Stimulated activated CD4-positive, alpha-beta T cell treated with anti-CD3 and anti-CD28 coated beads, Interleukin-4, amount 100 ng/mL, for 48 hours (primary cell): Measurements from ENCODE around the gene ALOXE3.

Experiments
- DNase-seq, 2 donors: peaks; one replicate each; pipeline ENCODE4 v3.0.0-alpha.2; 2020; ENCODE audit warnings: low read depth in 2 of 2

ALOXE3 gene

DNA sequence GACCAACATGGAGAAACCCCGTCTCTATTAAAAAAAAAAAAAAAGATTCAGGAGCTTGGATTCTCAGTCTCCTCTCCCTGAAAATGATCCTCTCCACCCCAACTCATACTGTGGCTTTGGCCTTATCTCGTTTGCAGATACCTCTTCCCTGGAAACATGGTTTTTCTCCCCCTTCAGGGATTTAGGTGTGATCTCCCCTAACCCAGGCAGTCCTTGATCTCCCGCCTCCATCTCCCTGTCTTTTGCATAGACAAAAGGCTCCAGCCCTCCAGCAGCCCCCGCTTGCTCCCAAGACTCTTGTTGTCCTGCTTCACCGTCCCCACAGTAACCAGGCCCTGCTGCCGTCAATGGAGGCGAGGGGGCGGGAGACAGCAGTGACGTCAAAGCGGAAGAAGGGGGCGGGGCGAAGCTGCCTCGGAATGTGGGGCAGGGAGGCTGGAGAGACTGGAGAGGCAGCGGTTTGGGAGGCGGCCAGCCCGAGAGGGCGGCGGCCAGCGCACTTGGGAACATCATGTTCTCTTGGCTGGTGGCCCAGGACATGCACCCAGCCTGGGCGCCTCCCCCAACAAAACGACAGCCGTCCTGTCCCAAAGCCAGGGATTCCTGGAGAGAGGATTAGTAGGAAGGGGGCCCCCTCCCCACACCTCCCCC is 35.8 kb upstream of the ALOXE3 start:
- peak; percentile 85 to 90 for DNase-seq

DNA sequence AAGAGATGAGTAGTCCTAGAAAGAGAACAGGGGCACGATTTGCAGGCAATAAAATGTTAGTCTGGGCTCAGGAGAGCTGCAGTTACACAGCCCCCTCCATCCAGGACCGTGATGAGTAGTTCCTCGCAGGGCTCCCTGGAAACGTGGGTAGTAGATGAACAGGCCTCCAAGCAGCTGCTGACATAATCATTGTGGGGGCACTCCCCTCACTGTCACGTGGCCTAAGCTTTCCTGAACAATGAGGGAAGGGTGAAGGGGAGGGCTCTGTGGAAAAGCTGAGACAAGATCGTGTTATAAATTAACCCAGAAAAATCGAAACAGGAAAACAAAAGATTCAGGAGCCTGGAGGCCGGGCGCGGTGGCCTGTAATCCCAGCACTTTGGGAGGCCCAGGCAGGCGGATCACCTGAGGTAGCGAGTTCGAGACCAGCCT is 35.2 kb upstream of the ALOXE3 start:
- peak in 1 of 2 donors; percentile 58 for DNase-seq

DNA sequence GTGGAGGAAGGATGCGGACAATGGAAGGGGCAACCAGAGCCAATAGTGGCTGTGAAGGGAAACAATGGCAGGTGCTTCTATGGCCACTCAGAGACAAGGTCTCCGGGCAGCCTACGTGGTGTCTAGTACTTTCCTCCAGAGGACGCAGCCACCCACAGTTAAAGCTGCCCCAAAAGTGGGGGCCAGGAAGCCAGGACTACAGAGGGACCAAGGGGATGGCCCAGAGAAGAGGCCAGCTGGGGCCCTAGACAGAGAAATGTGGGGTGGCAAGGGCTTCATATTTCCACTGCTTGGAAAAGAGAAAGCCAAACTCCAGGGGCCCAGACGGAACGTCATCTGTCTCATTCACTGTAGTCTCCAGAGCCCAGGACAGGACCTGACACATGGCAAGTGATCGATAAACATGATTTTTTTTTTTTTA is 34.7 kb upstream of the ALOXE3 start:
- DNase-seq, result no peak

DNA sequence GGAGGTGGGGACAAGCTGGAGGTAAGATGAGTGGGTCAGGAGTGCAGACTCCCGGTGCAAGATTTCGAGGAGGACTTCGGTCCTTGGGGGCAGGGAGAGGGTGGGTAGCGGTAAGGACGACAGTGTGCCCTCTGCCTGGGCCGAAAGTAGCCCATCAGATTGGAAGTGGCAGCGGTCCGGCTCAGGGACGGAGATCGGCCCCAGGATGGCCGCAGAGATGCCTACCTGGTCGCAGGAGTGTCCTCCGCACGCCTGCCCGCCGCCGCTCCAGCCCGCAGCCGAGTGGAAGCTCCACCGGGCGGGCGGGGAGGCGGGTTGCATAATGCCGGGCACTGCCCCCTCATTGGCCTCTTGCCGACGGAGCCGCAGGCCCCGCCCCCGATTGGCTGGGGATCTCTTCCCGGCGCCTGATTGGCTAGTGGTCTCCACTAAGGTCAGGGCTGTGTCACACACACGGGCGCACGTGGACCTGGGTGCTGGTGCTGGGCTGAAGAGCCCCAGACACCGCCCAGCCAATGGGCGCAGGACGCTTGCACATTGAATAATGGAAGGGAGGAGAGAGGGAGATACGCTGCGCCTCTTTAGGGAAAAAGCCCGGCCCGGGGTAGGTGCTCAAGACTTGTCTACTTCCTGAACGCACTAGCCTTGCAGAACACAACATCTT is 33.9 kb upstream of the ALOXE3 start, which contains the start of gene PER1:
PER1 (minus strand) TSS at position 293 of the 664 bp plus-strand sequence. CDS start 1,698 bp downstream, outside the sequence.
- DNase-seq, result peak; percentile 85 to 93

DNA sequence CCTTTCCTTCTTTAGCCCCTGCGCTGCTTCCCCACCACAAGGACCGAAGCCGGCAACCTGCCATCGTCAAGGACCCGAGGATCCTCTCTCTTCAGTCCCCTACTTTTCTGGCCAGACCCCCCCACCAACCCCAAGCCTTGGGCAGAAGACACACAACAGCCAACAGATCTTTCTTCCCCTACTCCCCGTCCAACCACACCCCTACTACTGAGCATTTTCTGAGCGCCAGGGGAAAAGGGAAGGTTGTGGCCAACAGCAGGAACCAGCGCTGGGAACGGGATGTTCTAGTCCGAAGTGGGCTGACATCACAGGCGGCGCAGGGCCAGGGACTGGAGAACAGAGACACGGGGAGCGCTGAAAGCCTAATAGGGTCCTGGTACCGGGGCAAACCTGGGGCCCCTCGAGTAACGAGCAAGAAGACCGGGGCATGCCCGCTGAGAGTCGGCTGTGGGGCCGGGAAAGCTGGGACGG is 33.4 kb upstream of the ALOXE3 start:
- DNase-seq, result no peak

DNA sequence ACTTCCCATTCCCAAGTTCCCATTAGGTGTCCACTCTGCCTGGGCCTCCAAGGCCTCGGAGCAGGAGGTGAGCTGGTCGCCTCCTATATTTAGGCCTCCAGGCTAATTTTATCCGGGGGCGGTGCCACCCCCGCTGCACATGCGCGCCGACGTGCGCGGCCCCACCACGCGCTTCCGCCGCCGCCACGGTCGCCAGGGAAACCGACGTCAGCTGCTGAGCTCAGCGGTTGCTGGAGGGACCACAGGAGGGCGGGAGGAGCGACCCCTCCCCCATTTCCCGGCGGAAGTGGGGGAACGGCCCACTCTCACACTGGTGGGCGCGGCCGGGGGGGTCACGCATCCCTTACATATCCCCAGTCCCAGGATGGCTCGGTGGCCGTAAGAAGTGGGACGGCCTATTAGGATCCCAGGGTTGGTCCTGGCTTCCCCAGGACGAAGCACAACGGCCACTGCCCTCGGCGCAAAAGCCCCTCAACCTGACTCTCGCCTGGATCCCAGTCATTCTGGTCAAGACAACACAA is 32.9 kb upstream of the ALOXE3 start:
- peak; percentile 75 to 83 for DNase-seq

DNA sequence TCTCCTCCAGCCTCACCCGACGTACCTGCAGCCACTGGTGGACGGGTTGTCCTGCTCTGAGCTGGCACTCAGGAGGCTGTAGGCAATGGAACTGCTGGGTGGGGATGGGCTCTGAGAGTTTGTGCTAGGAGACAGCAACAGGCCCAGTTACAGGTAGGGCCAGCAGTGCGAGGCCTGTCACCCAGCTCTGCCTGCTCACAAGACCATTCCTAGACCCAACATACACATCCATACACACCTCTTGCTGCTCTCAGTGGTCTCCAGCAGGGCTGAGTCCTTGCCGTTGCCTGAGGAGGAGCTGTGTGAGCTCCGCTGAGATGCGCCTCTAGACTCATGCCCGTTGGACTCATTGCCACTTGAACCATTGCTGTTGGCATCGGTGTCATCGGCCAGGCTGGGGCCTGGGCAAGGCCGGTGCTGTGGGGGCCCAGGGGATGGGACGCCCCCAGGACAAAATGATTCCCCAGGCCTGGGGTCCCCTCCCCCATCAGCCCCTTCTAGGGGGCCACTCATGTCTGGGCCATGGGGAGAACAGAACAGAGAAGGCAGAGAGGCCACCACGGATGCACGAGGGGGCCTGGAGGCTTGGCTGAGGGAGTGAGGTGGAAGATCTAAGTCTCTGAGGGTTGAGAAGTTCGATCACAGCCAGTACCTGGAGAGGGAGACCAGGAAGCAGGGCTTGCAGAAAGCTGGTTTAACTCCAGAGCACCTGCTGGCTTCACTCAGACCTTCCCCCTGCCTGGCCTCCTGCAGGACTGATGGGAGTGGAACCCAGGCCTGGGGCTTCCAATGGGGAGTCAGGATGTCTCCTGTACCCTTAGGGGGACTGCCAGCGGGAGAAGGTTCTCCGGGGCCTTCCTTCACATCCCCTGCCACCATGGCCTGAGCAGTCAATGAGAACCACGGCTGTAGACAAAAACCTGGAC is 32.1 kb upstream of the ALOXE3 start:
- DNase-seq, result no peak

DNA sequence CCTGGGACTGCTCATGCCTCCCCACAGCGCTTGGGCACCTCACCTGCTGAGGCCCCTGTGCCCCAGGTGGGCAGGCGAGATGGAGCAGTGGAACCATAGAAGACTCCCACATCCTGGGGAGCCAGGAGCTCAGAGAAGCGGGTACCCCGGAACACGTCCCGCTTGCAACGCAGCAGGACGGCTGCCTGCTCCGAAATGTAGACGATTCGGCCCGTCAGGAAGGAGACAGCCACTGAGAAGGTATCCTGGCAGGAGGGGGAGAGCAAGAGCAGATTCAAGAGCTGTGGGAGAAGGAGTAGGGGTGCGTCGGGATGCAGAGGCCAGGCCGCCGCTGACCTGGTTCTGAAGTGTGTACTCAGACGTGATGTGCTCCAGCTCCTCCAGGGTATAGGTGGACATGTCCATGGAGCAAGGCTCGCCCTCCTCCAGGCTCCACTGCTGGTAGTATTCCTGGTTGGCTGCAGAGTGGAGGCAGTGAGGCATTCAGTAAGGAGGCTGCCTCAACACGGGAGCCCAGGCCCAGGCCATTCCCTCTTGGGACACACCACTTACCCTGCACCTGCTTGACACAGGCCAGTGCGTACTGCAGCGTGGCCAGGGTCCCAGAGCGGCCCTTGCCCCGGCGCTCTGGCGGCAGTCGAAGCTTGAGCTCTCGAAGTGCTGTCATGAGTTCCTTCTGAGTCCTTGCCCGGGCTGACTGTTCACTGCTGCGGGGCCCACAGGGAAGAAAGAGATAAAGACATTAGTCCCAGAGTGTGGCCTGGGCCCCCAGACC is 31.3 kb upstream of the ALOXE3 start:
- no peak for DNase-seq

DNA sequence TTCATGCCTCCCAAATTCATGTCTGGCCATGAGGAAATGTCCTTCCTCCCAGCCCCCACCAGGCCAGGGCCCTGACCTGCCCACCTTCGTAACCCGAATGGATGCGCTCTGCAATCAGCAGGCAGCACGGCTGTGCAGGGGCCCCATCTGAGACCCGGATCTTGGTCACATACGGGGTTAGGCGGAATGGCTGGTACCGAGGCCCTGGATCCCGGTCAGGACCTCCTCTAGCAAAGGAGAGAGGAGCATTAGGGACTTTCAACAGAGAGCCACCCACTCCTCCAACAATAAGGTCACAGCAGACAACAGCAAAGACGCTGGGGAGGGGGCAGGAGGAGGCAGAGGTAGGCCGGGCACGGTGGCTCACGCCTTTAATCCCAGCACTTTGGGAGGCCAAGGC is 30.2 kb upstream of the ALOXE3 start:
- no peak for DNase-seq

DNA sequence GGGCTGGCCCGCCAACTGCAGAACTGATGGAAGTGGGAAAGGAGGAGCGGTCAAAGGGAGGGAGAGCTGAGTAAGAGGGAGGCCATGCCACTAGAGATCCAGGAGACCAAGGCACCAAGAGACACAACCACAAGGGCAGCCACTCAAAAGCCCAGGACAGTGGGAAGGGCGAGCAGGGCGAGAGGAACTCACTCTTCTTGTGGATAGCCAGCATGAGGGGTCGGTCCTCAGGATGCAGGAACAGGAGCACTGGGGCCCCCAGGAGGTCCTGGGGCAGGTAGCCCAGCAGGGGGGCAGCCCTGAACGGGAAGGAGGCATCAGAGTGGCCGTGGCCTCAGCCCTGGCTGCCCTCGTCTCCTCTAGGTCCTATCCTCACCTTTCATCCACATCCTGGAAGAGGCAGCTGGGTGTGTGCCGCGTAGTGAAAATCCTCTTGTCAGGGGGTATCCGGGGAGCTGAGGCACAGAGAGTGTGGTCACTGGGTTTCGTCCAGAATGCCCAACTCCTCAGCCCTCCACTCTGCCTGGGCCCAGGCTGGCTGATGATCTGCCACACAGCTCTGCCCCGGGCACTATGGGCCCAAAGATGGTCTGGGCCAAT is 29.6 kb upstream of the ALOXE3 start:
- DNase-seq, result no peak

DNA sequence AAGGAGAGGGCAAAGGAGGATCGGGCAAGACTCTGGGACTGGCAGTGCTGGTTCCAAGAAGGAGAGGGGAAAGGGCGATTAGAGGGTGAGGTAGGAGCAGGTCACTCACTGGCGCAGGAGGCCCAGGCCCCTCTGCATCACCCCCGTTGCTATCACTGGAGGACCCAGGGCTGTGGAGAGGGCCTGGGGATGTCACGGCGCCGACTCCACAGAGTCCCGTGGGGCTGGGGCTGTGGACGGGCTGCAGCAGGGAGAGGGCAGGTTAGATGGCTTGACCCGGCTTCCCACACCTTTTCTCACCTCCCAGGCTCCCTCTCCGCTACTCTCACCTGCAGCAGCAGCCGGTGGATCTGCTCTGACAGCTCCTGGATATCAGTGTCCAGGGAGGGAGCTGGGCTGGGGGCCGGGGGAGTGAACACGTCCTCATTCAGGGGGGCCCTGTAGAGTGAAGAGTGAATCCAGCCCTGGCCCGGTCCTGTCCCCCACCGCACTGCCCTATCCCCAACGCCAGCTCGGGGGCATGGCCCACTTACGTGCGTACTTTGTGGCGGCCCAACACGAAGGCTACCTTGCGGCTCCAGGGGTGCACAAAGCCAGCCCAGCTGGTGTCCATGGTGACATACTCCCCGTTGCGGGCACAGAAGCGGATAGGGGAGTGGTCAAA is 29.0 kb upstream of the ALOXE3 start:
- DNase-seq, result no peak

DNA sequence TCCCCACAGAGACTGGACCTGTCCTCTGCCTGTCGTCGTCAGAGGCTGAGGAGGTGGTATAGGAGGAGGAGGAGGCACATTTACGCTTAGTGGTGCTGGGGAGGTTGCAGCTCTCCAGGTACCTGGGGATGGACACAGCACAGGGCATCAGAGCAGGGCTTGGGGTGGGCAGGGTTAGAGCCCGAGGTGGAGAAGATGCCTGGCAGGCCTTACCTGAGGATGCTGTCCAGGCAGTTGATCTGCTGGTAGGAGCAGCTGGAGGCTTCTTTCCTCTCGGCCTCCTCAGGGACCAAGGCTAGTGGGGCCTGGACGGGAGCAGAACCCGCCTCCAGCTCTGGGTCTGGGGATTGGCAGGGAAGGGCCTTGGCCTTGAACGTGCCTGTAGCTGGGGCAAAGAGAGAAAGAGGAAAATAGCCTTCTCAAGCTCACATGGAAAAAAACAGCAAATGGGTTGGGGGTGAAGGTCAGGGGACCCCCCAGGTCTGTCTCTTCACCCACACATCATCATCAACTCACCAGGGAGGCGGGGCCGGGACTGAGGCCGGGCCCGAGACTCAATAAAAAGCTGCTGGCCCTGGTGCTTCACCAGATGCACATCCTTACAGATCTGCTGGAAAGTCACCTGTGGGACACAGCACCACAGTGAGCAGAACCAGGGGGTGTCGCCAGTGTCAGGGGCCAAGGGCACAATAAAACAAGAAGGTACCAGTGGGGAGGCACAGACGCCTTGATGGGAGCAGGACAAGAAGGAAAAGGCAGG is 28.2 kb upstream of the ALOXE3 start:
- no peak for DNase-seq

DNA sequence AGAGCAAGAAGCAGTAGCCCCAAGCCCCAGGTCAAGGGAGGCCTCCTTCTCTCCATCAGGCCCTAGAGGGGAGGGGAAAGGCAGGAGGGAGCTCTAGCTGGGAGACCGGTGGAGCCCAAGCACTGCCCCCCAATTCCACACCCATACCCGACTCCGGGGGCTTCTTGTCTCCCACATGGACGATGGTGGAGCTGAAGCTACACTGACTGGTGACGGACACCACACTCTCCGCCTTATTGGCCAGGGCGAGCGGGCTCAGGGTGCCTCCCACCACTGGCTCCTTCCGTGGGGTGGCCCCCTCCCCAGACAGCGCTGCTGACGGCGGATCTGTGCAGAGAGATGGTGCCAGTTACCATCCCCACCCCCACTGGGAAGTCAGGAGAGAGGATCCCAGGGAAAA is 27.5 kb upstream of the ALOXE3 start:
- DNase-seq, result no peak

DNA sequence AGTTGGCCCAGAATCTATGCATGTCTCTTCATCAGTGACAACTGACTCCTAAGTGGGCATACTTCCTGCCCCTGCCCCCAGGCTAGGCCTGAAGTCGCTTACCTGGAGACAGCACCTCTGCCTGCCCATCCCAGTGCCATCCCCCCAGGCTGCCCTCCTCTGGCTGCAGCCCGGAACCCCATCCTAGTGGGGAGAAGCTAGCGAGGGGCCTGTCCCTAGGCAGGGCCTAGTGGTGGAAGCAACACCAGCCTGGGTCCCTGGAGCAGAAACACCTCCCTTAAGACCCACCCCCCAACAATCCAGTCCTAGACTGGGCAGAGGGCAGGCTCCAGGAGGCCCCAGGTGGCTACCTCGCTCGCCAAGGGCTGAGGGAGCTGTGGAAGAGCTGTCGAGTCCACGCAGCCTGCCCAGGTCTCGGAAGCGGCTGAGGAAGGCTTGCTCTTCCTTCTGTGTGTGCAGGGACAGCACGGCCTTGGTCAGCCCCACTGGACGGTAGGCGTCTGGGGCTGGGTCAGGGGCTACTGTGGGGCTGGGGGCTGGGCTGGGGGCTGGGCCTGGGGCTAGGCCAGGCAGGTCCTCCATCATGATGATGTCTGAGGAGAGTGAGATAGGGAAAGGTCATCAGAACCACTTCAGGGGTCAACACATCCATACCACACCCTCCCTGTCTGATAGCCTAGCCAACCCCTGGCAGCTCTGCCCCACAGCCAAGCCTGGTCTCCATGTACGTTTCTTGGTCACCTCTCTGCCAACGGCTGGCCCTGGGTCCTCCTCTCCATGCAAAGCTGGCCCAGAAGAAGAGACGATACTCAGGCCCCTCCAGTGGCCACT is 26.3 kb upstream of the ALOXE3 start:
- no peak for DNase-seq

DNA sequence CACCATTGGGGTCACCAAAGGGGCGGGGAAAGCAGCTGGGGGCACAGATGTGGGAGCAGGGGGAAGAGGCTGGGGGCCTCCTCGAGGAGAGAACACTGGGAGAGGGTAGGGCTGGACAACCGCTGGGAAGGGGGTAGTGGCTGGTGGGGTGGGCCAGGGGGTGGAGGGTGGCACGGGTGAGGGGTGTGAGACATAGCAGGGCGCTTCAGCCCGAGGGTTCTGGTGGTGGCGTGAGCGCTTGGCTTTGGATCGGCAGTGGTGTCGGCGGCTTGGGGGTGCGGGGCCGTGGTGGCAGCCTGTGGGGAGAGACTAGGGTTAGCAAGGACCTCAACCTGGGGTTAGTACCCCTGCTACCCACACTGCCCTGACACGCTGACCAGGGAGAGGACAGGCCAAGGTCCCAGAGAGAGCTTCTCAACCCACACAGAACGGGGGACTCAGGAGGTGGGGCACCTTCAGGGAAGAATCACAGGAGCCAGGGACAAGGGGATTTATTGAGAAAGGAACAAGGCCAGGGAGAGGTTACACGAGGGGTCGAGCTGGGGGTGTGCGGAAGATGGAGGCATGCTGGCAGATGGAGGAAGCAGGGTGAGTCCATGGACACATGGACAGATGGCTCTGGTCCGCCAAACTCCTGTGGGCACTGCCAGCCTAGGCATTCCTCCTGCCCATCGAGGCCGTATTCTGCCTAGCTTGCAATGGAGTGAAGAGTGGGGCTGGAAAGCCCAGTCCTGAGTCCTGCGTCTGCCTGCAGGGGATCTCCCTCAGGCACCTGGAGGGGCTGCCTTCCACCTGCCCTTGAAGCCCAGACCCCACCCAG is 25.5 kb upstream of the ALOXE3 start:
- DNase-seq, result no peak

DNA sequence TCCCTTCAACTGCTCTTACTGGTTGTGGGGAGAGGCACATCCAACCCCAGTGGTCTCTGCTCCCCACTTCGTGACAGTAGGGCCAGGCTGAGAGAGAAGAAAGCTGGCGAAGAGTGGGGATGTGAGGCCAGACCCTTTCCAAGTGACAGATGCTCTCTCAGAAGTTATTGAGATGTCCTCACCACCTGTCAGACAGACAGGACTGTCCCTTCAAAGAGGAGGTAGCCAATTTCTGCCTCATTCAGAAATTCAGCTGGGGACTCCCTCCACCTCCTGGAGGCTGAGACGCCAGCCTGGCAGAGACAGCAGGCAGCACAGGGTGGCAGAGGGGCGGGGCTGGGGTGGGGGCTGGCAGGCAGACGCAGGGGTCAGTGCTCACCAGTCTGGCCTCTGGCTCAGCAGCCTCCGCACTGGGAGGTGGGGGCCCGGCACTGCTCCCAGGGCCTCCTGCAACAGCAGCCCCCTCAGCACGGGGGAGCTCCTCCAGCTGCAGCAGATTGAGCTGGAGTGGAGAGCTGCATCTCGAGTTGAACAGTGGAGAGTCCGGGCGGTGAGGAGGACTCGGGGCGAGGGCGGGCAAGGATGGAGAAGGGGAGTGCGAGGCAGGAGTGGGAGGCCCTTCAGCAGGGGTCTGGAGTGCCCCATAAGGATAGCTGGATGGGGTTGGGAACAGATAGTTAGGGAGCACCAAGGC is 24.7 kb upstream of the ALOXE3 start:
- DNase-seq, result no peak
